HG02840 (cell line): ENCODE data around the gene LRRC18.

Source experiments
- ATAC-seq: cut with Tn5 transposase; IDR thresholded peaks from one replicate; pipeline ENCODE4 v1.9.1; 2021; ENCODE audit warnings: mild to moderate bottlenecking, moderate library complexity, moderate number of reproducible peaks; ENCODE audit not compliant: unreplicated experiment, low FRiP score

The LRRC18 gene

GRCh38 chr10:48884179-48885045 is 55.2 kb downstream of the LRRC18 start:
- no peak for ATAC-seq

GRCh38 chr10:48883701-48884100 is 55.9 kb downstream of the LRRC18 start:
- ATAC-seq, result no peak

- ATAC-seq, result no peak
Observed at GRCh38 chr10:48882881-48883280, 56.8 kb downstream of the LRRC18 start.

- no peak for ATAC-seq
Observed at GRCh38 chr10:48881937-48882336, 57.7 kb downstream of the LRRC18 start.

- no peak for ATAC-seq
Observed at GRCh38 chr10:48880016-48880705, 59.5 kb downstream of the LRRC18 start.

- ATAC-seq, result no peak
Observed at GRCh38 chr10:48879451-48879850, 60.2 kb downstream of the LRRC18 start.

- ATAC-seq, result no peak
Observed at GRCh38 chr10:48878091-48878490, 61.5 kb downstream of the LRRC18 start.

- no peak for ATAC-seq
Observed at GRCh38 chr10:48872234-48872633, 67.4 kb downstream of the LRRC18 start.
